ENCODE data around the gene SPOUT1. TPM values are rescaled to one million over a fixed set of nuclear protein-coding genes. Genes with fewer than 3 reads are reported as not detected.

SPOUT1 gene
- total RNA-seq, 4 donors from 2014 or later = 15.0 to 41.5 (median 32.3) TPM

DNA sequence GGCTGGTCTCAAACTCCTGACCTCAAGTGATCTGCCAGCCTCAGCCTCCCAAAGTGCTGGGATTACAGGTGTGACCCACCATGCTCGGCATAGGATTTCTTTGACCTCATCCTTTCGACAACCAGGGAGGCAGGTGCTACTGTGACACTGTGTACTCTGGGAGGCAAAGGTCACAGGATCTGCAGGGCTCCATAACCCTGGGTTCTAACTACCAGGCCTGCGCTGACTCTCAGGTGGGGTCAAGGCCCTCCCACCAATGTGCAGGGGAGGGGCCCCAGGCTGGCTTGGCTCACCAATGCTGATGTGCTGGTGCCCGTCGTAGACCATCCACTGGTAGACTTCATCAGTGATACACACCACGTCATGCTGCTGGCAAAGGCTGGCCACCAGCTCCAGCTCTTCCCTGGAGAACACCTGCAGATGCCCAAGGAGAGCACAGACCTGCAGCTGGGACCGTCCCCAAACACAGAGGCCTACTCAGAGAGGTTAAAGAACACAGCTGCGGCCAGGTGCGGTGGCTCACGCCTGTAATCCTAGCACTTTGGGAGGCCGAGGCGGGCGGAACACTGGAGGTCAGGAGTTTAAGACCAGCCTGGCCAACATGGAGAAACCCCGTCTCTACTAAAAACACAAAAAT, 7.0 kb upstream of the SPOUT1 start:
- 95 to 97% methylated on average over 14 of the region's 14 CpGs for WGBS, 2 donors
- no peak overlapping the region for H3K4me3 ChIP-seq (ENCODE audit: low read depth, poor library complexity, severe bottlenecking)
- no peak for DNase-seq (ENCODE audit: low spot score in 2 of 2)
- intact Hi-C loops (cut with DNase I; ENCODE audit: low total_unique reads) = no loop called here
- no peak for TF ChIP-seq POLR2A (IDR thresholded peaks at IDR 0.05)
- TF ChIP-seq, protein P1, sequence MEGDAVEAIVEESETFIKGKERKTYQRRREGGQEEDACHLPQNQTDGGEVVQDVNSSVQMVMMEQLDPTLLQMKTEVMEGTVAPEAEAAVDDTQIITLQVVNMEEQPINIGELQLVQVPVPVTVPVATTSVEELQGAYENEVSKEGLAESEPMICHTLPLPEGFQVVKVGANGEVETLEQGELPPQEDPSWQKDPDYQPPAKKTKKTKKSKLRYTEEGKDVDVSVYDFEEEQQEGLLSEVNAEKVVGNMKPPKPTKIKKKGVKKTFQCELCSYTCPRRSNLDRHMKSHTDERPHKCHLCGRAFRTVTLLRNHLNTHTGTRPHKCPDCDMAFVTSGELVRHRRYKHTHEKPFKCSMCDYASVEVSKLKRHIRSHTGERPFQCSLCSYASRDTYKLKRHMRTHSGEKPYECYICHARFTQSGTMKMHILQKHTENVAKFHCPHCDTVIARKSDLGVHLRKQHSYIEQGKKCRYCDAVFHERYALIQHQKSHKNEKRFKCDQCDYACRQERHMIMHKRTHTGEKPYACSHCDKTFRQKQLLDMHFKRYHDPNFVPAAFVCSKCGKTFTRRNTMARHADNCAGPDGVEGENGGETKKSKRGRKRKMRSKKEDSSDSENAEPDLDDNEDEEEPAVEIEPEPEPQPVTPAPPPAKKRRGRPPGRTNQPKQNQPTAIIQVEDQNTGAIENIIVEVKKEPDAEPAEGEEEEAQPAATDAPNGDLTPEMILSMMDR (IDR thresholded peaks at IDR 0.05) = no peak

DNA sequence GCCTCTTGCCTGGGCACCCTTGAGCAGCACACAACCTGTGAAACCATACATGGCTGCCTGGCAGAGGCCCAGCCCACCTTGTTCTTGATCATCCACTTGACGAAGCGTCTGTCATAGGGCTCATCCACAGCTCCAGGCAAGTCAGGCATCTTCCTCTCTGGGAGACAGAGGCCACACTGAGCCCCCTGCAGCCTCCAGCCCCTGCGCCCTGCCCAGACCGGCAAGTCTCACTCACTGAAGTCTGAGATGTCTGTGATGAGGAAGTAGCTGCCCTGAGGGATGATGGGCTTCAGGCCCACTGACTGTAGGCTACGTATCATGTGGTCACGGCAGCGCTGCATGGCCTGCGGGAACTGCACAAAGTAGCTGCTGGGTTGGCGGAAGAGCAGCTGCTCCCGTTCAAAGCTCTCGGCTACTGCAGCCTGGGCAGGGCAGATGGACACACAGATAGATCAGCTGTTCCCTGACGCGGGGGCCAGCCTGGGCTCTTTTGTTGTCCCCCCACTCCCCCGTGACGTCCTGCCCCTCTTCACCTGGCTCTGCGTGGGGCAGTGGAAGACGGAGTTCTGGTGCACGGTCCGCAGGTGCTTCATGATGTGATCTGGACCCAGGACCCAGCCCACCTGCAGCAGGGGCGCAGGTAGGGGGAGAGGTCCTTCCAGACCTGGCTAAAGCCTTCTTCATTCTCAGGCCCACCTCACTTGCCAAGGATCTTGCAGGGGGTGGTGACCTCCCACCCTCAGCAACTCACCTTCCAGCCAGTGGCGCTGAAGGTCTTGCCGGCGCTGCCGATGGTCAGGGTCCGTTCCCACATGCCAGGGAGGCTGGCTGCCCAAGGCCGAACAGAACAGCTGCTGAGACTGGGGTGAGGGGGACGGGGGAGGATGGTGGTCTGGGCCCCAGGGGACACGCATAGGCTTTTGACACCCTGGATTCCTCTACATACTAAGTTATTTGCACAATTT, 5.9 kb upstream of the SPOUT1 start:
- intact Hi-C loops (cut with DNase I; ENCODE audit: low total_unique reads) = no loop called here
- TF ChIP-seq, protein P1 (IDR thresholded peaks at IDR 0.05) = no peak
- TF ChIP-seq POLR2A (IDR thresholded peaks at IDR 0.05) = no peak
- 93 to 94% methylated on average over 24 to 25 of the region's 28 CpGs for WGBS, 2 donors
- no peak overlapping the region for H3K4me3 ChIP-seq (ENCODE audit: low read depth, poor library complexity, severe bottlenecking)
- DNase-seq (ENCODE audit: low spot score in 2 of 2) = no peak

DNA sequence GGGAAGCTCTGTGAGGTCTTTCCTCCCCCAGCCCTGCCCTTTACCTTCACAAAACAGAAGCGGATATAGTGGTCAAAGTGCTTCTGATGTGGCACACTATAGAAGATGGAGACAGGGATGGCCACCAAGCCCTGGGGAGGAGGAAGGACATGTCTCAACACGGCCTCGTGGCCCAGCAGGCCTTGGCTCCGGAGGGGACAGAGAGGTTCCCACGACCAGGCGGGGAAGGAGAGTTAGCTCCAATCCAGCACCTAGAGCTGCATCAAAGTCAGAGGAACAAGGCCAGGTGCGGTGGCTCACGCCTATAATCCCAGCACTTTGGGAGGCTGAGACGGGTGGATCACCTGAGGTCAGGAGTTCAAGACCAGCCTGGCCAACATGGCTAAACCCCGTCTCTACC, 4.1 kb upstream of the SPOUT1 start:
- intact Hi-C loops (cut with DNase I; ENCODE audit: low total_unique reads) = no loop called here
- DNase-seq (ENCODE audit: low spot score in 2 of 2) = no peak
- no peak for TF ChIP-seq POLR2A (IDR thresholded peaks at IDR 0.05)
- TF ChIP-seq, protein P1 (IDR thresholded peaks at IDR 0.05) = no peak
- H3K4me3 ChIP-seq (ENCODE audit: low read depth, poor library complexity, severe bottlenecking) = no peak overlapping the region
- WGBS, 2 donors = 91 to 92% methylated on average over 10 of the region's 10 CpGs

DNA sequence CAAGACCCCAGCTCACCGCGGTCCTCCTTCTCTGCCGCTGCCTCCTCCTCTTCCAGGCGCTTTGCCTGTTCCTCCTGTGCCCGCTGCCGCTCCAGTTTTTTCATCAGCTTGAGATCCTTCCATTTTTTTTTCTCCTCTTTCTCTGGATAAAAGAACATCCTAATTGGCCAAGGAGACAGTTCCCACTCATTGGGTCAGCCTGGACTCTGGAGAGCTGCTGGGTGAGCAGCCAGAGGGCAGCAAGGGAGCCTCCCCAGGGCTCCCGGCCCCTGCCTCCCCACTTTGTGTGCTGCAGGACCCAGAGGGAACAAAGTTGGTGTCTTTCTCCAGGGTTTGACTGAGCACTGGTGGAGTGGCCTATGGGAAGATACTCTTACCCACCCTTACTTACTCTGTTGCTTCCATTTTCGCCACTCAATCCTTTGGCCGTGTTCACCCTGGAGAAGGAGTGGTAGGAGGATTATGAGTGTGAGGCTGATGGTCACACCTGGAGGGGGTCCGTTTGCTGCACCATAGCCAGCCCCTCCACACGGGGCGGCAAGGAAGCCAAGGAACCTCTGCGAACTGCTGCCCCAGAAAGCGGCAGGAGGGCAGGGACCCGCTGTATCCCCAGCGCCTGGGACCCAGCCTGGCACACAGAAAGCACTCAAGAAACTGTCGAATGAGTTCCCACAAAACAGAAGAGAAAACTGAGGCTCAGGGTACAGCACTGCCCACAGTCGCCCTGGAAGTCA, 708 bp downstream of the SPOUT1 start:
- no peak for DNase-seq (ENCODE audit: low spot score in 2 of 2)
- H3K4me3 ChIP-seq (ENCODE audit: low read depth, poor library complexity, severe bottlenecking) = peak overlapping the region; percentile 64
- intact Hi-C loops (cut with DNase I; ENCODE audit: low total_unique reads) = no loop called here
- WGBS, 2 donors = 30 to 36% methylated on average over 16 to 18 of the region's 18 CpGs
- TF ChIP-seq, protein P1 (IDR thresholded peaks at IDR 0.05) = no peak

DNA sequence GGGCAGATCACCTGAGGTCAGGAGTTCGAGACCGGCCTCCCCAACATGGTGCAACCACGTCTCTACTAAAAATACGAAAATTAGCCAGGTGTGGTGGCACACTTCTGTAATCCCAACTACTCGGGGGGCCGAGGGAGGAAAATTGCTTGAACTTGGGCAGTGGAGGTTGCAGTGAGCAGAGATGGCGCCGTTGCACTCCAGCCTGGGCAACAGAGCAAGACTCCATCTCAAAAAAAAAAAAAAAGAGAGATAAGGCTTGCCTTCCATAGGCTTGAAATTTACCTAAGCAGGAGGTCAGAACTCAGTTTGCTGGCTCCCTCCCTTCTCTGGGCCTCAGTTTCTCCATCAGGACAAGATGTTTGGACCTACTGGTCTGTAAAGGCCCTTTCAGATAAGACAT, 1.3 kb downstream of the SPOUT1 start:
- TF ChIP-seq POLR2A (IDR thresholded peaks at IDR 0.05) = no peak
- TF ChIP-seq, protein P1 (IDR thresholded peaks at IDR 0.05) = no peak
- H3K4me3 ChIP-seq (ENCODE audit: low read depth, poor library complexity, severe bottlenecking) = no peak overlapping the region
- intact Hi-C loops (cut with DNase I; ENCODE audit: low total_unique reads) = no loop called here
- WGBS, 2 donors = 91 to 92% methylated on average over 8 of the region's 8 CpGs
- no peak for DNase-seq (ENCODE audit: low spot score in 2 of 2)

Data from lower leg skin (tissue), 4 donors.